Neural progenitor cell (in vitro differentiated cells): ENCODE data around the gene RASSF4. TPM values are rescaled to one million over a fixed set of nuclear protein-coding genes. Genes with fewer than 3 reads are reported as not detected.

Experiments
- DNase-seq: peaks from one replicate; pipeline ENCODE4 v3.0.0-alpha.2; 2016; ENCODE audit warnings: low spot score
- H2AFZ ChIP-seq: fragments of 200-600 bp; sonication (generic); replicated peaks from 2 replicates; pipeline ENCODE4 v1.6.1; 2016; ENCODE audit warnings: antibody characterized with exemption
- H3F3A ChIP-seq: fragments of 200-600 bp; sonication (generic); 2 replicates; pipeline ENCODE4 v1.6.1; 2016; ENCODE audit warnings: antibody characterized with exemption, low read depth
- H3K27ac ChIP-seq: fragments of 200-600 bp; sonication (generic); 2 replicates; pipeline ENCODE4 v1.5.1; 2016; ENCODE audit warnings: mild to moderate bottlenecking
- H3K27me3 ChIP-seq: fragments of 200-600 bp; sonication (generic); 2 replicates; pipeline ENCODE4 v1.6.1; 2016; ENCODE audit warnings: mild to moderate bottlenecking, moderate library complexity
- H3K36me3 ChIP-seq: fragments of 200-600 bp; sonication (generic); 2 replicates; pipeline ENCODE4 v1.5.1; 2016
- H3K4me1 ChIP-seq: fragments of 200-600 bp; sonication (generic); 2 replicates; pipeline ENCODE4 v1.6.1; 2016; ENCODE audit warnings: mixed run types
- H3K4me2 ChIP-seq: fragments of 200-600 bp; sonication (generic); 2 replicates; pipeline ENCODE4 v1.6.1; 2016
- H3K4me3 ChIP-seq: fragments of 200-600 bp; sonication (generic); 2 replicates; pipeline ENCODE4 v1.5.1; 2016
- H3K79me2 ChIP-seq: fragments of 200-600 bp; sonication (generic); 2 replicates; pipeline ENCODE4 v1.6.1; 2016; ENCODE audit warnings: low read depth
- H3K9ac ChIP-seq: fragments of 200-600 bp; sonication (generic); 2 replicates; pipeline ENCODE4 v1.6.1; 2016
- H3K9me3 ChIP-seq: fragments of 200-600 bp; sonication (generic); 2 replicates; pipeline ENCODE4 v1.5.1; 2016; ENCODE audit warnings: low read depth
- H4K20me1 ChIP-seq: fragments of 200-600 bp; sonication (generic); 2 replicates; pipeline ENCODE4 v1.6.1; 2016; ENCODE audit warnings: low read depth
- H3K27ac Mint-ChIP-seq: 3 replicates; pipeline ENCODE4 v1.8.0; 2021; ENCODE audit warnings: mixed read lengths
- H3K27me3 Mint-ChIP-seq: 2 replicates; pipeline ENCODE4 v1.8.0; 2022; ENCODE audit warnings: low read depth, mild to moderate bottlenecking, inconsistent platforms, moderate library complexity, mixed read lengths; ENCODE audit not compliant: insufficient read depth
- H3K36me3 Mint-ChIP-seq: 3 replicates; pipeline ENCODE4 v1.8.0; 2021; ENCODE audit warnings: mixed read lengths
- H3K4me1 Mint-ChIP-seq: 3 replicates; pipeline ENCODE4 v1.8.0; 2021; ENCODE audit warnings: mixed read lengths
- H3K4me3 Mint-ChIP-seq: 3 replicates; pipeline ENCODE4 v1.8.0; 2021; ENCODE audit warnings: mild to moderate bottlenecking, moderate library complexity, mixed read lengths
- H3K9me3 Mint-ChIP-seq: 3 replicates; pipeline ENCODE4 v1.8.0; 2020; ENCODE audit warnings: mixed read lengths
- CTCF ChIP-seq: fragments of 200-600 bp; sonication (generic); IDR thresholded peaks from 2 replicates; pipeline ENCODE4 v1.5.1; 2017; ENCODE audit warnings: antibody characterized with exemption, mild to moderate bottlenecking
- EZH2 ChIP-seq: fragments of 200-600 bp; sonication (generic); IDR thresholded peaks from 2 replicates; pipeline ENCODE4 v1.6.1; 2017; ENCODE audit warnings: antibody characterized with exemption, mild to moderate bottlenecking, moderate library complexity
- EZH2phosphoT487 ChIP-seq: fragments of 200-600 bp; sonication (generic); IDR thresholded peaks from 2 replicates; pipeline ENCODE4 v1.6.1; 2017; ENCODE audit warnings: antibody characterized with exemption
- total RNA-seq: library from RNA; depleted of rRNA; stranded (reverse); fragments of >200 nt; gene quantifications from 2 replicates; pipeline ENCODE4 v1.2.3, GENCODE V29; 2015; ENCODE audit warnings: low replicate concordance

Gene RASSF4
- total RNA-seq, 1 donor from 2014 or later = 3.1 TPM

GRCh38 chr10:45000138-45000751, 40.6 kb downstream of the RASSF4 start:
- TF ChIP-seq EZH2 (no peak), CTCF (no peak), EZH2phosphoT487 (no peak)
- H3F3A ChIP-seq = peaks cover 14% of the 10 kb centered on the region
- peaks cover 18% of the 10 kb centered on the region for H3K36me3 ChIP-seq
- peak overlapping the region; percentile 52 for H3K4me3 ChIP-seq
- peaks cover 37% of the 10 kb centered on the region for H3K79me2 ChIP-seq
- H3K27me3 ChIP-seq = no peaks in the 10 kb centered on the region
- H2AFZ ChIP-seq = peak overlapping the region; percentile 100
- Mint-ChIP-seq H3K4me1 (peaks cover 12% of the 10 kb centered on the region), H3K27me3 (peaks cover 6% of the 10 kb centered on the region), H3K4me3 (peak overlapping the region; percentile 85), H3K27ac (peak overlapping the region; percentile 93), H3K9me3 (peaks cover 39% of the 10 kb centered on the region), H3K36me3 (peaks cover 37% of the 10 kb centered on the region)
- no peaks in the 10 kb centered on the region for H3K9me3 ChIP-seq
- no peak overlapping the region for H3K27ac ChIP-seq
- H3K4me1 ChIP-seq = peaks cover 10% of the 10 kb centered on the region
- H4K20me1 ChIP-seq = peaks cover 23% of the 10 kb centered on the region
- no peak overlapping the region for H3K9ac ChIP-seq
- peak overlapping the region; percentile 77 for H3K4me2 ChIP-seq
- DNase-seq = no peak

- H3K9me3 Mint-ChIP-seq = peaks cover 41% of the 10 kb centered on the region
- DNase-seq = peak; percentile 81
- H3K4me3 Mint-ChIP-seq = peak within 1 kb of the TSS; percentile 85
- Histone ChIP-seq H3K9me3 (no peaks in the 10 kb centered on the region), H3K4me2 (peak within 1 kb of the TSS; percentile 77), H3K36me3 (peaks cover 18% of the 10 kb centered on the region), H2AFZ (peak within 1 kb of the TSS; percentile 100), H3K4me1 (peaks cover 10% of the 10 kb centered on the region), H3K27me3 (no peaks in the 10 kb centered on the region), H3K9ac (no peak within 1 kb of the TSS), H3K27ac (no peak within 1 kb of the TSS), H3F3A (peaks cover 17% of the 10 kb centered on the region), H3K79me2 (peaks cover 37% of the 10 kb centered on the region), H4K20me1 (peaks cover 23% of the 10 kb centered on the region), H3K4me3 (peak within 1 kb of the TSS; percentile 52)
- H3K27me3 Mint-ChIP-seq = peaks cover 6% of the 10 kb centered on the region
- H3K27ac Mint-ChIP-seq = peak within 1 kb of the TSS; percentile 93
- H3K36me3 Mint-ChIP-seq = peaks cover 38% of the 10 kb centered on the region
- H3K4me1 Mint-ChIP-seq = peaks cover 12% of the 10 kb centered on the region
- TF ChIP-seq EZH2phosphoT487 (no peak), EZH2 (no peak), CTCF (no peak)
Measured at GRCh38 chr10:45000752-45001380, 41.3 kb downstream of the RASSF4 start, which contains the start of gene ZNF22. Gene ZNF22 (plus strand): TSS chr10:45000923. CDS start chr10:45003369, 2,446 bp downstream.

GRCh38 chr10:45001381-45002148, 42.0 kb downstream of the RASSF4 start:
- DNase-seq = peak; percentile 63
- H3K27me3 Mint-ChIP-seq = peaks cover 6% of the 10 kb centered on the region
- Histone ChIP-seq H2AFZ (peak overlapping the region; percentile 30), H4K20me1 (peaks cover 23% of the 10 kb centered on the region), H3K36me3 (peaks cover 18% of the 10 kb centered on the region), H3K4me2 (peak overlapping the region; percentile 77), H3K27ac (no peak overlapping the region), H3K4me1 (peaks cover 10% of the 10 kb centered on the region), H3K9me3 (no peaks in the 10 kb centered on the region), H3K4me3 (peak overlapping the region; percentile 52), H3F3A (peaks cover 19% of the 10 kb centered on the region), H3K27me3 (no peaks in the 10 kb centered on the region), H3K9ac (no peak overlapping the region), H3K79me2 (peaks cover 37% of the 10 kb centered on the region)
- peaks cover 38% of the 10 kb centered on the region for H3K36me3 Mint-ChIP-seq
- no peak for TF ChIP-seq EZH2
- peak; percentile 22 for TF ChIP-seq CTCF
- H3K4me1 Mint-ChIP-seq = peaks cover 12% of the 10 kb centered on the region
- H3K4me3 Mint-ChIP-seq = peak overlapping the region; percentile 84
- H3K27ac Mint-ChIP-seq = no peak overlapping the region
- H3K9me3 Mint-ChIP-seq = peaks cover 41% of the 10 kb centered on the region
